Ascending aorta (tissue), 2 donors: Measurements from ENCODE around the gene CREB1. TPM values are rescaled to one million over a fixed set of nuclear protein-coding genes. Genes with fewer than 3 reads are reported as not detected.

Experiments
- DNase-seq, 2 donors: peaks; one replicate each; pipeline ENCODE4 v3.0.0-alpha.2; 2019; ENCODE audit warnings: low spot score in 2 of 2
- H3K27ac ChIP-seq, 2 donors: fragments of 200-600 bp; sonication (generic); one replicate each; pipeline ENCODE4 v1.5.1; 2016 to 2017; ENCODE audit warnings: mild to moderate bottlenecking in 1 of 2
- H3K27me3 ChIP-seq: fragments of 200-600 bp; sonication (generic); one replicate; pipeline ENCODE4 v1.5.1; 2017
- H3K36me3 ChIP-seq, 2 donors: fragments of 200-600 bp; sonication (generic); one replicate each; pipeline ENCODE4 v1.5.1; 2016
- H3K4me1 ChIP-seq, 2 donors: fragments of 200-600 bp; sonication (generic); one replicate each; pipeline ENCODE4 v1.5.1; 2016 to 2017; ENCODE audit warnings: mild to moderate bottlenecking in 1 of 2
- H3K4me3 ChIP-seq, 2 donors: fragments of 200-600 bp; sonication (generic); one replicate each; pipeline ENCODE4 v1.5.1; 2016 to 2017; ENCODE audit warnings: mild to moderate bottlenecking in 1 of 2
- H3K9me3 ChIP-seq, 2 donors: fragments of 200-600 bp; sonication (generic); one replicate each; pipeline ENCODE4 v1.5.1; 2016
- intact Hi-C: fragments of 100-400 bp; cut with DNase I; formaldehyde crosslinking; loops from one replicate; pipeline ENCODE4 v1.15.1; 2023
- total RNA-seq: library from RNA; depleted of rRNA; stranded (reverse); fragments of >200 nt; gene quantifications from one replicate; pipeline ENCODE4 v1.1.0, GENCODE V29; 2016
- TF ChIP-seq, protein P1 (sequence below), 3 experiments: fragments of 200-600 bp in 2 of 3; fragments of 450-650 bp in 1 of 3; sonication (generic) in 2 of 3; IDR thresholded peaks; one replicate each; pipeline ENCODE4 v1.5.1; 2016 to 2019; ENCODE audit warnings: antibody characterized with exemption in 3 of 3, mild to moderate bottlenecking in 1 of 3, moderate library complexity in 1 of 3

The CREB1 gene
- total RNA-seq, 1 donor from 2014 or later = 12.8 TPM

DNA sequence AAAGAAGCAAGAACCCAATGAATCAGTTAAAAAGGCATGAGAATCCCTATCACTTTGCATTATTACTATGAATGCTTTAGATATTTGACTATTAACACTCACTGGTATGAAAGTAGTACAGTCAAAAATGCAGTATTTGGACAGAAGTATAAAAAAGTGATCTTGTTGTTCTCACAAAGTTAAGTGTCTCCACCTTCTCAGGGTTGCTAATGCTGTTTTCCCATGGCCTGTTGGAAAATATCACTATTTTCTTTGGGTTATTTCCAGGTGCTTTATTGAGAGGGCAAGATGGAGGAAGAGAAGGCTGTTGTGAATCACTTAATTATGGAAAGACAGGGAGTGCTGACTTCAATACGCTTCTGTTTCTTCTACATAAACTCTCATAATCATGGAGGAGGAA is 13.6 kb upstream of the CREB1 start:
- TF ChIP-seq, protein P1, sequence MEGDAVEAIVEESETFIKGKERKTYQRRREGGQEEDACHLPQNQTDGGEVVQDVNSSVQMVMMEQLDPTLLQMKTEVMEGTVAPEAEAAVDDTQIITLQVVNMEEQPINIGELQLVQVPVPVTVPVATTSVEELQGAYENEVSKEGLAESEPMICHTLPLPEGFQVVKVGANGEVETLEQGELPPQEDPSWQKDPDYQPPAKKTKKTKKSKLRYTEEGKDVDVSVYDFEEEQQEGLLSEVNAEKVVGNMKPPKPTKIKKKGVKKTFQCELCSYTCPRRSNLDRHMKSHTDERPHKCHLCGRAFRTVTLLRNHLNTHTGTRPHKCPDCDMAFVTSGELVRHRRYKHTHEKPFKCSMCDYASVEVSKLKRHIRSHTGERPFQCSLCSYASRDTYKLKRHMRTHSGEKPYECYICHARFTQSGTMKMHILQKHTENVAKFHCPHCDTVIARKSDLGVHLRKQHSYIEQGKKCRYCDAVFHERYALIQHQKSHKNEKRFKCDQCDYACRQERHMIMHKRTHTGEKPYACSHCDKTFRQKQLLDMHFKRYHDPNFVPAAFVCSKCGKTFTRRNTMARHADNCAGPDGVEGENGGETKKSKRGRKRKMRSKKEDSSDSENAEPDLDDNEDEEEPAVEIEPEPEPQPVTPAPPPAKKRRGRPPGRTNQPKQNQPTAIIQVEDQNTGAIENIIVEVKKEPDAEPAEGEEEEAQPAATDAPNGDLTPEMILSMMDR (IDR thresholded peaks at IDR 0.05) = no peak
- Histone ChIP-seq H3K27ac (no peak overlapping the region), H3K27me3 (no peaks in the 10 kb centered on the region), H3K4me3 (no peak overlapping the region), H3K9me3 (no peaks in the 10 kb centered on the region), H3K4me1 (peaks cover 3 to 5% of the 10 kb centered on the region in 2 donors), H3K36me3 (no peaks in the 10 kb centered on the region)
- intact Hi-C loops = no loop called here
- no peak for DNase-seq

GRCh38 chr2:207523005-207523404 is 6.8 kb upstream of the CREB1 start:
- intact Hi-C loops = no loop called here
- DNase-seq = no peak
- TF ChIP-seq, protein P1 (IDR thresholded peaks at IDR 0.05) = no peak
- Histone ChIP-seq H3K36me3 (no peaks in the 10 kb centered on the region), H3K27ac (no peak overlapping the region), H3K4me1 (no peaks in the 10 kb centered on the region), H3K4me3 (no peak overlapping the region), H3K27me3 (no peaks in the 10 kb centered on the region), H3K9me3 (no peaks in the 10 kb centered on the region)

GRCh38 chr2:207525296-207525695 is 4.5 kb upstream of the CREB1 start:
- TF ChIP-seq, protein P1 (IDR thresholded peaks at IDR 0.05) = no peak
- DNase-seq = no peak
- no peaks in the 10 kb centered on the region for H3K27me3 ChIP-seq
- H3K27ac ChIP-seq = no peak overlapping the region
- H3K36me3 ChIP-seq = no peaks in the 10 kb centered on the region
- H3K4me3 ChIP-seq = no peak overlapping the region
- no peaks in the 10 kb centered on the region for H3K9me3 ChIP-seq
- no peaks in the 10 kb centered on the region for H3K4me1 ChIP-seq
- intact Hi-C loops = no loop called here

- DNase-seq = peak in 1 of 2 donors; percentile 72
- H3K9me3 ChIP-seq = no peaks in the 10 kb centered on the region
- intact Hi-C loops = loop anchor here (1.0 to 2.0 kb wide), 4 partner anchors 16 to 363 kb away; partner anchors contain the start of gene CCNYL1
- H3K4me3 ChIP-seq = peak overlapping the region; percentile 66 to 86
- TF ChIP-seq, protein P1 (IDR thresholded peaks at IDR 0.05) = peak in 1 of 3 experiments; percentile 6
- no peaks in the 10 kb centered on the region for H3K27me3 ChIP-seq
- H3K36me3 ChIP-seq = no peaks in the 10 kb centered on the region
- H3K4me1 ChIP-seq = peaks cover 4 to 25% of the 10 kb centered on the region in 2 donors
- H3K27ac ChIP-seq = peak overlapping the region; percentile 96 to 97
These were observed 807 bp upstream of the CREB1 start for GRCh38 chr2:207528980-207529329.

GRCh38 chr2:207530160-207531031 is 634 bp downstream of the CREB1 start:
- peak in 1 of 2 donors; percentile 73 for DNase-seq
- intact Hi-C loops = loop anchor here (1.0 to 10.0 kb wide), 6 partner anchors 18 to 1373 kb away; partner anchors contain the start of genes EEF1B2, METTL21A, NDUFS1 and PIKFYVE
- Histone ChIP-seq H3K9me3 (no peaks in the 10 kb centered on the region), H3K4me3 (peak overlapping the region; percentile 80 to 95), H3K27ac (peak overlapping the region; percentile 96 to 97), H3K4me1 (peaks cover 7 to 37% of the 10 kb centered on the region in 2 donors), H3K36me3 (no peaks in the 10 kb centered on the region), H3K27me3 (no peaks in the 10 kb centered on the region)
- TF ChIP-seq, protein P1 (IDR thresholded peaks at IDR 0.05) = no peak
